A549 (cell line): ENCODE data around the gene PCBP4. TPM values are rescaled to one million over a fixed set of nuclear protein-coding genes. Genes with fewer than 3 reads are reported as not detected.

Experiments
- ATAC-seq, 2 experiments: fragments of 200-7000 bp in 1 of 2; fragments of >200 bp in 1 of 2; cut with Nextera tagmentation in 1 of 2; cut with Tn5 transposase in 1 of 2; 3 replicates each; pipeline versions ENCODE4 v1.8.0 to v1.9.1; 2018 to 2020; ENCODE audit warnings: mild to moderate bottlenecking in 1 of 2, moderate library complexity in 1 of 2
- CTCF ChIA-PET: fragments of 300-600 bp; sonication (Branson Sonifier 250); formaldehyde crosslinking; extraction: SDS; loops from one replicate; lab custom pipeline; 2021; ENCODE audit warnings: antibody characterized with exemption, inconsistent platforms; lab: Yijun Ruan, JAX
- POLR2A ChIA-PET: fragments of 350-600 bp; formaldehyde crosslinking; extraction: SDS; loops from one replicate; lab custom pipeline; 2021; ENCODE audit warnings: antibody characterized with exemption, inconsistent platforms; lab: Yijun Ruan, JAX
- DNase-seq, 2 experiments: peaks; one replicate each; pipeline versions ENCODE4 v3.0.0 to v3.0.0-alpha.2; 2011 to 2016; ENCODE audit warnings: low read depth in 1 of 2, low spot score in 1 of 2
- FAIRE-seq: peaks from 2 replicates; lab custom pipeline; 2011; peaks lifted over from hg19 to GRCh38; lab: Jason Lieb, UNC
- H3K27ac ChIP-seq, 2 experiments: fragments of >200 bp; sonication (Bioruptor Twin); formaldehyde crosslinking; 3 replicates each; pipeline ENCODE4 v1.5.1; 2016 to 2017
- H3K4me1 ChIP-seq: fragments of >200 bp; sonication (Bioruptor Twin); formaldehyde crosslinking; 3 replicates; pipeline ENCODE4 v1.6.1; 2016
- H3K4me2 ChIP-seq: fragments of >200 bp; sonication (Bioruptor Twin); formaldehyde crosslinking; 3 replicates; pipeline ENCODE4 v1.6.1; 2016
- H3K4me3 ChIP-seq: fragments of >200 bp; sonication (Bioruptor Twin); formaldehyde crosslinking; 3 replicates; pipeline ENCODE4 v1.5.1; 2016
- H3K9me3 ChIP-seq: fragments of >200 bp; sonication (Bioruptor Twin); formaldehyde crosslinking; 3 replicates; pipeline ENCODE4 v1.6.1; 2016
- CBX2 ChIP-seq: fragments of 200-600 bp; sonication (generic); IDR thresholded peaks from 2 replicates; pipeline ENCODE4 v1.6.1; 2016; ENCODE audit warnings: low read depth, mild to moderate bottlenecking, borderline replicate concordance
- CBX8 ChIP-seq: fragments of 200-600 bp; sonication (generic); IDR thresholded peaks from 2 replicates; pipeline ENCODE4 v1.6.1; 2016
- CEBPB ChIP-seq, 2 experiments: fragments of >200 bp in 1 of 2; sonication (Bioruptor Twin) in 1 of 2; formaldehyde crosslinking in 1 of 2; IDR thresholded peaks; 2 replicates each; pipeline ENCODE4 v1.6.1; 2012 to 2016
- EHF ChIP-seq: fragments of 250-450 bp; sonication (Bioruptor Pico); IDR thresholded peaks from 2 replicates; pipeline ENCODE4 v1.5.0; 2020; ENCODE audit warnings: mild to moderate bottlenecking
- EHMT2 ChIP-seq: fragments of 200-600 bp; sonication (generic); IDR thresholded peaks from 2 replicates; pipeline ENCODE4 v1.6.1; 2016; ENCODE audit warnings: antibody characterized with exemption, low read depth, mild to moderate bottlenecking, moderate library complexity
- ESRRA ChIP-seq: fragments of 150-350 bp; IDR thresholded peaks from 2 replicates; pipeline ENCODE4 v1.6.1; 2014; ENCODE audit warnings: mild to moderate bottlenecking, low read length, borderline replicate concordance
- FOSB ChIP-seq: fragments of 250-450 bp; sonication (Bioruptor Pico); IDR thresholded peaks from 2 replicates; pipeline ENCODE4 v1.5.0; 2020; ENCODE audit warnings: mild to moderate bottlenecking, moderate library complexity
- FOSL2 ChIP-seq, 2 experiments: fragments of 450-650 bp in 1 of 2; fragments of >200 bp in 1 of 2; sonication (Bioruptor Twin) in 1 of 2; formaldehyde crosslinking; IDR thresholded peaks; 2 replicates each; pipeline versions ENCODE4 v1.5.0 to v1.6.1; 2016 to 2020; ENCODE audit warnings: mild to moderate bottlenecking in 1 of 2, moderate library complexity in 1 of 2
- HDAC2 ChIP-seq: fragments of 200-600 bp; sonication (generic); IDR thresholded peaks from 2 replicates; pipeline ENCODE4 v1.6.1; 2016
- HEYL ChIP-seq: fragments of 250-450 bp; sonication (Bioruptor Pico); IDR thresholded peaks from 2 replicates; pipeline ENCODE4 v1.8.0; 2021; ENCODE audit warnings: mild to moderate bottlenecking, moderate library complexity
- MAFK ChIP-seq: fragments of 450-650 bp; IDR thresholded peaks from 2 replicates; pipeline ENCODE4 v1.6.1; 2014; ENCODE audit not compliant: partially characterized antibody
- MAZ ChIP-seq: fragments of 150-350 bp; IDR thresholded peaks from 2 replicates; pipeline ENCODE4 v1.6.1; 2014; ENCODE audit warnings: antibody characterized with exemption, low read depth, low read length, borderline replicate concordance
- MYC ChIP-seq: IDR thresholded peaks from 2 replicates; pipeline ENCODE4 v1.6.1; 2012; ENCODE audit warnings: mild to moderate bottlenecking, inconsistent platforms, low read length, improper control_type of control experiment, borderline replicate concordance
- NPAS2 ChIP-seq: fragments of 250-450 bp; sonication (Bioruptor Pico); IDR thresholded peaks from 2 replicates; pipeline ENCODE4 v1.8.0; 2022; ENCODE audit warnings: mild to moderate bottlenecking, moderate library complexity, borderline replicate concordance
- POLR2AphosphoS2 ChIP-seq: conservative IDR thresholded peaks from 2 replicates; pipeline ENCODE4 v1.6.1; 2012; ENCODE audit warnings: low read length, improper control_type of control experiment, inconsistent platforms
- RAD21 ChIP-seq, 2 experiments: fragments of >200 bp in 1 of 2; sonication (Bioruptor Twin) in 1 of 2; formaldehyde crosslinking in 1 of 2; IDR thresholded peaks in 1 of 2; conservative IDR thresholded peaks in 1 of 2; 2 replicates in 1 of 2; 3 replicates in 1 of 2; pipeline ENCODE4 v1.6.1; 2012 to 2018; ENCODE audit warnings: inconsistent platforms in 1 of 2
- RARB ChIP-seq: fragments of 250-450 bp; sonication (Bioruptor Pico); IDR thresholded peaks from 2 replicates; pipeline ENCODE4 v1.8.0; 2021; ENCODE audit warnings: mild to moderate bottlenecking, moderate library complexity
- TFCP2L1 ChIP-seq: fragments of 250-450 bp; sonication (Bioruptor Pico); IDR thresholded peaks from 2 replicates; pipeline ENCODE4 v1.5.0; 2021; ENCODE audit warnings: mild to moderate bottlenecking
- USF2 ChIP-seq: fragments of 450-650 bp; IDR thresholded peaks from 2 replicates; pipeline ENCODE4 v1.6.1; 2014; ENCODE audit warnings: antibody characterized with exemption
- ZC3H11A ChIP-seq: fragments of 450-650 bp; IDR thresholded peaks from 2 replicates; pipeline ENCODE4 v1.6.1; 2014; ENCODE audit warnings: antibody characterized with exemption, mild to moderate bottlenecking
- ZFP36 ChIP-seq: fragments of 450-650 bp; IDR thresholded peaks from 2 replicates; pipeline ENCODE4 v1.6.1; 2014; ENCODE audit warnings: borderline replicate concordance; ENCODE audit not compliant: partially characterized antibody
- ZNF302 ChIP-seq: fragments of 250-450 bp; sonication (Bioruptor Pico); IDR thresholded peaks from 2 replicates; pipeline ENCODE4 v1.9.0; 2021; ENCODE audit warnings: inconsistent platforms, mild to moderate bottlenecking, moderate library complexity
- WGBS: methylation state at CpG from one replicate; pipeline ENCODE4 v1.1.6; 2017; ENCODE audit errors: missing lambda C conversion rate; 5-methylcytosine and 5-hydroxymethylcytosine counted together
- polyA plus RNA-seq, 4 experiments: library from polyadenylated mRNA; depleted of rRNA in 3 of 4; stranded (reverse); fragments of >200 nt; fragmentation: RNase III in 1 of 4; extraction: RNeasy Plus Mini Kit Qiagen cat#74134 plus additional on column Dnase treatment in 1 of 4; gene quantifications; 2 replicates in 3 of 4; 3 replicates in 1 of 4; pipeline ENCODE4 v1.2.3, GENCODE V29; 2011 to 2017

The PCBP4 gene
- polyA plus RNA-seq, 2 of the 4 experiments (the other 2 are of a cell fraction), result 8.6 to 10.9 TPM

DNA sequence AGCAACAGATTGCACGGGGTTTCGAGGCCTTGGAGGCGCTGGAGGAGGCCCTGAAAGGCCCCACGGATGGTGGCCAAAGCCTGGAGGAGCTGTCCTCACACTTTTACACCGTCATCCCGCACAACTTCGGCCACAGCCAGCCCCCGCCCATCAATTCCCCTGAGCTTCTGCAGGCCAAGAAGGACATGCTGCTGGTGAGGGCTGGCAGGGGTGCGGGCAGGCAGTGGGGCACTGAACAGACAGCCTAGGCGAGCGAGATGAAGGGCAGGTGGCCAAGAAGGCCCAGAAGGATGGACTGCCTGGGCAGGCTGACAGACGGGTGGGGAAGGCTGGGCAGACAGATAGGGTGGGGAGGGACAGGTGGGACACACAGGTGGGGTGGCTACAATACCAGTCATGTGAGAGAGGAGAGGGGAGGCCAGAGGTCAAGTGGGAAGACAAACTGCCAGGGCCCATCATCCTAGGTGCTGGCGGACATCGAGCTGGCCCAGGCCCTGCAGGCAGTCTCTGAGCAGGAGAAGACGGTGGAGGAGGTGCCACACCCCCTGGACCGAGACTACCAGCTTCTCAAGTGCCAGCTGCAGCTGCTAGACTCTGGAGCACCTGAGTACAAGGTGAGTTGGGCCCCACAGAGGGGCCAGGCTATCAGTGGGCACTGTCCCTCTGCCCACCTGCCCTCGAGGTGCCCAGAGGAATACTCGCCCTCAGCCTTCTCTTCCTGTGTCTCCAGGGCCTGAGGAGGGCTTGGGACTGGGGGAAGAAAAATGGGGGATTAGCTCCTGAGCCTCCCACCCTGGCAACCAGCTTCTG is 22.0 kb downstream of the PCBP4 start:
- CTCF ChIA-PET, result interaction anchor here (0.7 to 5.9 kb wide), 5 partner anchors 10 to 39 kb away, joined by 3 to 59 read pairs (median 5); partner anchors contain the start of genes ABHD14A, ABHD14B, ACY1 and GPR62
- no peak for FAIRE-seq

GRCh38 chr3:51944451-51945021 is 22.7 kb downstream of the PCBP4 start:
- TF ChIP-seq ZC3H11A (no peak), POLR2AphosphoS2 (no peak), MYC (no peak), MAZ (no peak), FOSB (CRISPR knock-in tag) (no peak)
- Histone ChIP-seq H3K27ac (no peak overlapping the region), H3K4me2 (no peak overlapping the region), H3K4me1 (peaks cover 21% of the 10 kb centered on the region), H3K4me3 (no peak overlapping the region), H3K9me3 (no peaks in the 10 kb centered on the region)
- no peak for ATAC-seq
- no peak for DNase-seq
- ChIA-PET POLR2A (no interaction called here), CTCF (interaction anchor here (1.3 to 5.9 kb wide), 5 partner anchors 9 to 38 kb away, joined by 3 to 59 read pairs (median 7); partner anchors contain the start of genes ABHD14A and ABHD14B)
- WGBS, result 90% methylated on average over 8 of the region's 11 CpGs
- no peak for FAIRE-seq

More for the DNA sequence above, 22.0 kb downstream of the PCBP4 start:
- no peak overlapping the region for H3K4me3 ChIP-seq
- 84% methylated on average over 15 of the region's 18 CpGs for WGBS
- POLR2A ChIA-PET, result no interaction called here
- no peak for ATAC-seq
- no peak for DNase-seq
- H3K9me3 ChIP-seq, result no peaks in the 10 kb centered on the region
- no peak overlapping the region for H3K4me2 ChIP-seq
- no peak overlapping the region for H3K27ac ChIP-seq
- no peak for TF ChIP-seq ZC3H11A
- no peak for TF ChIP-seq ZFP36
- TF ChIP-seq CBX8, result no peak
- no peak for TF ChIP-seq TFCP2L1 (CRISPR knock-in tag)
- no peak for TF ChIP-seq FOSL2 (IDR thresholded peaks at IDR 0.05)
- TF ChIP-seq FOSL2 (CRISPR knock-in tag; IDR thresholded peaks at IDR 0.05), result no peak
- TF ChIP-seq HEYL, result no peak
- TF ChIP-seq USF2, result no peak
- no peak for TF ChIP-seq FOSB (CRISPR knock-in tag)
- TF ChIP-seq EHMT2, result no peak
- no peak for TF ChIP-seq HDAC2
- TF ChIP-seq NPAS2 (CRISPR knock-in tag), result no peak
- TF ChIP-seq EHF (CRISPR knock-in tag), result no peak
- TF ChIP-seq CEBPB (IDR thresholded peaks at IDR 0.05), result no peak
- TF ChIP-seq RARB (CRISPR knock-in tag), result no peak
- no peak for TF ChIP-seq MYC
- no peak for TF ChIP-seq ESRRA
- no peak for TF ChIP-seq RAD21 (conservative IDR thresholded peaks at IDR 0.05 in 1 of 2, IDR thresholded peaks at IDR 0.05 in 1 of 2)
- TF ChIP-seq MAFK, result no peak
- TF ChIP-seq ZNF302 (CRISPR knock-in tag), result no peak
- no peak for TF ChIP-seq CBX2
- TF ChIP-seq, all 56 proteins: peak for 0
- peaks cover 19% of the 10 kb centered on the region for H3K4me1 ChIP-seq
